Mucosa of stomach (tissue), 1 donor: ENCODE measurements around the gene NTRK2.

Experiments used
- H3K27me3 ChIP-seq: one replicate; pipeline ENCODE4 v1.7.0; 2013; ENCODE audit warnings: mild to moderate bottlenecking, low read length; ENCODE audit not compliant: control insufficient read depth, insufficient read depth
- H3K36me3 ChIP-seq: one replicate; pipeline ENCODE4 v1.7.0; 2013; ENCODE audit warnings: low read length; ENCODE audit not compliant: control insufficient read depth, insufficient read depth
- H3K4me1 ChIP-seq: one replicate; pipeline ENCODE4 v1.7.0; 2013; ENCODE audit warnings: mild to moderate bottlenecking, low read length; ENCODE audit not compliant: control insufficient read depth, insufficient read depth
- H3K4me3 ChIP-seq: one replicate; pipeline ENCODE4 v1.7.0; 2013; ENCODE audit warnings: low read length
- H3K9ac ChIP-seq: one replicate; pipeline ENCODE4 v1.7.0; 2013; ENCODE audit warnings: mild to moderate bottlenecking, low read length, moderate library complexity
- H3K9me3 ChIP-seq: one replicate; pipeline ENCODE4 v1.7.0; 2013; ENCODE audit warnings: mild to moderate bottlenecking, low read length, moderate library complexity; ENCODE audit not compliant: control insufficient read depth
- donor health status: Pancreatic carcinoma.

The NTRK2 gene

GRCh38 chr9:85020791-85021190 lies 351.3 kb downstream of the NTRK2 start:
- H3K27me3 ChIP-seq, result no peaks in the 10 kb centered on the region
- no peak overlapping the region for H3K9ac ChIP-seq
- no peaks in the 10 kb centered on the region for H3K9me3 ChIP-seq
- no peaks in the 10 kb centered on the region for H3K4me1 ChIP-seq
- H3K36me3 ChIP-seq, result no peaks in the 10 kb centered on the region
- H3K4me3 ChIP-seq, result no peak overlapping the region

GRCh38 chr9:85021686-85022085 lies 352.2 kb downstream of the NTRK2 start:
- Histone ChIP-seq H3K9ac (no peak overlapping the region), H3K9me3 (no peaks in the 10 kb centered on the region), H3K4me1 (no peaks in the 10 kb centered on the region), H3K4me3 (no peak overlapping the region), H3K27me3 (no peaks in the 10 kb centered on the region), H3K36me3 (no peaks in the 10 kb centered on the region)

GRCh38 chr9:85024374-85024773 lies 354.8 kb downstream of the NTRK2 start:
- Histone ChIP-seq H3K36me3 (no peaks in the 10 kb centered on the region), H3K4me1 (no peaks in the 10 kb centered on the region), H3K9ac (no peak overlapping the region), H3K4me3 (no peak overlapping the region), H3K9me3 (no peaks in the 10 kb centered on the region), H3K27me3 (no peaks in the 10 kb centered on the region)

- Histone ChIP-seq H3K4me1 (no peaks in the 10 kb centered on the region), H3K36me3 (no peaks in the 10 kb centered on the region), H3K27me3 (no peaks in the 10 kb centered on the region), H3K9ac (no peak overlapping the region), H3K9me3 (no peaks in the 10 kb centered on the region), H3K4me3 (no peak overlapping the region)
Measured at GRCh38 chr9:85025638-85026037, 356.1 kb downstream of the NTRK2 start.

- H3K9ac ChIP-seq, result no peak overlapping the region
- H3K4me1 ChIP-seq, result no peaks in the 10 kb centered on the region
- H3K4me3 ChIP-seq, result no peak overlapping the region
- no peaks in the 10 kb centered on the region for H3K36me3 ChIP-seq
- H3K27me3 ChIP-seq, result no peaks in the 10 kb centered on the region
- no peaks in the 10 kb centered on the region for H3K9me3 ChIP-seq
Measured at GRCh38 chr9:85027870-85028269, 358.3 kb downstream of the NTRK2 start.

GRCh38 chr9:85030316-85030715 lies 360.8 kb downstream of the NTRK2 start:
- H3K4me1 ChIP-seq, result no peaks in the 10 kb centered on the region
- H3K9me3 ChIP-seq, result no peaks in the 10 kb centered on the region
- H3K9ac ChIP-seq, result no peak overlapping the region
- H3K4me3 ChIP-seq, result no peak overlapping the region
- H3K36me3 ChIP-seq, result no peaks in the 10 kb centered on the region
- no peaks in the 10 kb centered on the region for H3K27me3 ChIP-seq

- no peak overlapping the region for H3K4me3 ChIP-seq
- H3K9ac ChIP-seq, result no peak overlapping the region
- peaks cover 9% of the 10 kb centered on the region for H3K27me3 ChIP-seq
- H3K9me3 ChIP-seq, result no peaks in the 10 kb centered on the region
- peaks cover 9% of the 10 kb centered on the region for H3K4me1 ChIP-seq
- H3K36me3 ChIP-seq, result no peaks in the 10 kb centered on the region
Measured at GRCh38 chr9:85036496-85036895, 367.0 kb downstream of the NTRK2 start.

GRCh38 chr9:85038061-85038460 lies 368.5 kb downstream of the NTRK2 start:
- H3K9me3 ChIP-seq, result no peaks in the 10 kb centered on the region
- peaks cover 9% of the 10 kb centered on the region for H3K4me1 ChIP-seq
- no peak overlapping the region for H3K4me3 ChIP-seq
- H3K36me3 ChIP-seq, result no peaks in the 10 kb centered on the region
- no peak overlapping the region for H3K9ac ChIP-seq
- H3K27me3 ChIP-seq, result peaks cover 9% of the 10 kb centered on the region

GRCh38 chr9:85038824-85039608 lies 369.5 kb downstream of the NTRK2 start:
- Histone ChIP-seq H3K4me1 (peaks cover 9% of the 10 kb centered on the region), H3K27me3 (peaks cover 9% of the 10 kb centered on the region), H3K36me3 (no peaks in the 10 kb centered on the region), H3K4me3 (no peak overlapping the region), H3K9ac (no peak overlapping the region), H3K9me3 (no peaks in the 10 kb centered on the region)

- peaks cover 9% of the 10 kb centered on the region for H3K4me1 ChIP-seq
- peaks cover 9% of the 10 kb centered on the region for H3K27me3 ChIP-seq
- H3K4me3 ChIP-seq, result no peak overlapping the region
- no peaks in the 10 kb centered on the region for H3K9me3 ChIP-seq
- H3K9ac ChIP-seq, result no peak overlapping the region
- H3K36me3 ChIP-seq, result no peaks in the 10 kb centered on the region
Measured at GRCh38 chr9:85040146-85040545, 370.6 kb downstream of the NTRK2 start.

GRCh38 chr9:85040821-85041465 lies 371.4 kb downstream of the NTRK2 start:
- peaks cover 9% of the 10 kb centered on the region for H3K4me1 ChIP-seq
- no peak overlapping the region for H3K9ac ChIP-seq
- H3K27me3 ChIP-seq, result peaks cover 9% of the 10 kb centered on the region
- no peaks in the 10 kb centered on the region for H3K9me3 ChIP-seq
- H3K4me3 ChIP-seq, result no peak overlapping the region
- H3K36me3 ChIP-seq, result no peaks in the 10 kb centered on the region

- H3K4me3 ChIP-seq, result no peak overlapping the region
- peaks cover 9% of the 10 kb centered on the region for H3K27me3 ChIP-seq
- no peaks in the 10 kb centered on the region for H3K9me3 ChIP-seq
- H3K36me3 ChIP-seq, result no peaks in the 10 kb centered on the region
- H3K4me1 ChIP-seq, result peaks cover 9% of the 10 kb centered on the region
- no peak overlapping the region for H3K9ac ChIP-seq
Measured at GRCh38 chr9:85041466-85042137, 372.1 kb downstream of the NTRK2 start.
